HG03159 (cell line): ENCODE measurements around the gene RPL39L.
"Not testable (repeated sequence)": the region's sequence is repeated elsewhere in the genome, so short reads cannot be mapped to it uniquely, and the experiment has no call there.

ENCODE experiments used
- ATAC-seq: cut with Tn5 transposase; IDR thresholded peaks from one replicate; pipeline ENCODE4 v1.9.1; 2021; ENCODE audit warnings: mild to moderate bottlenecking, moderate library complexity; ENCODE audit not compliant: unreplicated experiment

The RPL39L gene

DNA sequence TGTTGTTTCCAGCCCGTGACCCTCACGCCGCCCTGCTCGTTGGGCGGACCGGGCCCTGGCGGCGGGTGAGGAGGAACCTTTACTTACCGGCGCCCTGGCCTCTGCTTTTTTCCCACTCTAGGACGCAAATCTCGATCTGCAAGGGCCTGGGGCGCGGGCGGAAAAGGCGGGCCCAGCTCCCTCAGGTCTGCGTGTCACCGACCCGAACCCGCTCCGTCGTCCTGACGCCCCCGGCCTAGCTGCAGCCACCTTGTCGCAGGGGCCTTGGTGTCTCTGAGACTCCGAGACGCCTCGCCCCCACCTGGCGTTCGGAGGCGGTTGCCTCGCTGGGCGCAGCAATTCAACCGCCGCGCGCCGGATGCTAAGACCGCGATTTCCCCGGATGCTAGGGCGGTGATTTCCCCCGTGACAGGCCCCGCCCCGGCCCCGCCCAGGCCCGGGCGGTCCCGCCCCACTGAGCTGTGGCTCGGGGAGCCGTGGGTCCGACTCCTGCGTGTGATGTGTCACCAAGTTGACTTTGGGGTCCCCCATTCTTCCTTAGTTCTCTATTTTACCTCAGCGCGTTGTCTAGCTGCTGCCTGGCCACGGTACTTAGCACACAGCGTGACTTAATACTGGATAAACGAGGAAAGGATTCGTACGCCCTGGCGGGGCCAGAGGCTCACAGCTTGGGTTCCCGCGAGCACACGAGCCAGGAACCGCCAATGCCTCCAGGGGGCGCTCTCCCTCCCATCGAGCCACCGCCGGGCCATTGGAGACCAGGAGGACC is at the start of gene RPL39L:
RPL39L (minus strand) TSS at position 371 of the 769 bp plus-strand sequence. CDS start 18,196 bp downstream, outside the sequence.
- ATAC-seq, result peak; percentile 97

DNA sequence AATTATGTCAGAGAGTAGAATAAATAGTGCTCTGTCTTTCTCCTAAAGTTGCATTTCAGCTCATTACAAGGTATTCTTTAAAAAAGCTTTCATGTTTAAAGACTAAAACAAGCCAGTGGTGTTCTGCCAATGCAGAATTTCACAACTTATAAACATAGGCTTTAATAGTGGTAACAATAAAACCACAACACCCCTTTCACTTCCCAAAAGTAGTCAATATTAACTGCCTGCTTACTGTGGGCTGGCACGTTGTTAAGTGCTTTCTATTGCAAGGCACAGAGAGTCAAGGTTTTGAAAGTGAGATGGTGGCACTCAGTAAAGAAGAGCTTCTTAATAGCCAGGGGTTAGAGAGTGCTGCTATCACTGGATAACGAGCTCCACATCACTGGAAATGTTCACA is 49.6 kb upstream of the RPL39L start:
- no peak for ATAC-seq

- no peak for ATAC-seq
Observed at GRCh38 chr3:187186801-187187421, 47.6 kb upstream of the RPL39L start.

- no peak for ATAC-seq
Observed at GRCh38 chr3:187186375-187186774, 47.1 kb upstream of the RPL39L start.

DNA sequence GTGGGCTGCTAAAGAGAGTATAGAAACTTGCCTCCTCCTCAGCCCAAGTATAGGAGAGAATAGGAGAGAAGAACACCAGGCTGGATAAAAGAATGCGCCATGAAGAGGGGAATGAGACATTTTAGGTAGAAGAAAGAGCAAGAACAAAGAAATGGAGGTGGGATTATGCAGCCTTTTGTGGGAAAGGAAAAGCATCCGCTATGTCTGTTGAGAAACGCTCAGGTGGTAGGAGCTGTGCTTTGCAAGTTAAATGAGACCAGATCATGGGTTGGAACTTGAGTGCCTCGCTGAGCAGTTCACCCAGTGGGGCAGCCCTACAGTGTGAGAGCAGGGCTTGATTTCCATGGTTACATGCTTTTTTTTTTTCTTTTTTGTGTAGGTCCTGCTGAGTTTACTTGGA is 46.5 kb upstream of the RPL39L start:
- no peak for ATAC-seq

- no peak for ATAC-seq
Observed at GRCh38 chr3:187183903-187184302, 44.6 kb upstream of the RPL39L start.

GRCh38 chr3:187183210-187183862 is 44.0 kb upstream of the RPL39L start:
- ATAC-seq, result no peak

DNA sequence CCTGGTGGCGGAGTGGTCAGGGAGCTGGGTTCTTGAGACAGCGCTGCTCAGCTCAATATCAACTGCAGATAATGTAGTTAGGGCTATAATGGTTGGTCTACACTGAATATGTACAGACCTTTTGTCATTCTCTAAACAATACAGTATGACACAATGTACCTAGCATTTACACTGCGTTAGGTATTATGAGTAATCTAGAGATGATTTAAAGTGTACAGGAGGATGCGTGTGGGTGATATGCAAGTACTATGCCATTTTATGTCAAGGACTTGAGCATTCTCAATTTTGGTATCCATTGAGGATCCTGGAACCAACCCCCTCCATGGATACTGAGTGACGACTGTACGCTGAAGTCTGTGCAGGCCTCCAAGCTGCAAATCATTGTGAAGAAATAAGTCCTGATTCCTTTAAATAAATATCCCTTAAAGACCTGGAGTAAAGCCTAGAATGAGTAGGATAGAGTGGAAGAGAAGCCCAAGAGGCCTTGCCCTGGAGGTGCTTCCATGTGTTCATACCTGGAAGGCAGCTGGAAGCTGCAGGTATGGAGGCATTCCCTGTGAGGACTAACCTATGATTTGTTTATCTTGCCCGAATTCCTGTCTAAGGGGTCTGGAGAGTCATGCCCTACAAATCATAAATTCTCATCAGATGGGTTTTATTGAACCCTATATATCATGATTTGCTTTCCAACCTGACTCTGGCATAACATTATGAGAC is 42.3 kb upstream of the RPL39L start:
- no peak for ATAC-seq

- ATAC-seq, result no peak
Observed at GRCh38 chr3:187172929-187173328, 33.6 kb upstream of the RPL39L start.

GRCh38 chr3:187170911-187171310 is 31.6 kb upstream of the RPL39L start:
- not testable (repeated sequence) for ATAC-seq

DNA sequence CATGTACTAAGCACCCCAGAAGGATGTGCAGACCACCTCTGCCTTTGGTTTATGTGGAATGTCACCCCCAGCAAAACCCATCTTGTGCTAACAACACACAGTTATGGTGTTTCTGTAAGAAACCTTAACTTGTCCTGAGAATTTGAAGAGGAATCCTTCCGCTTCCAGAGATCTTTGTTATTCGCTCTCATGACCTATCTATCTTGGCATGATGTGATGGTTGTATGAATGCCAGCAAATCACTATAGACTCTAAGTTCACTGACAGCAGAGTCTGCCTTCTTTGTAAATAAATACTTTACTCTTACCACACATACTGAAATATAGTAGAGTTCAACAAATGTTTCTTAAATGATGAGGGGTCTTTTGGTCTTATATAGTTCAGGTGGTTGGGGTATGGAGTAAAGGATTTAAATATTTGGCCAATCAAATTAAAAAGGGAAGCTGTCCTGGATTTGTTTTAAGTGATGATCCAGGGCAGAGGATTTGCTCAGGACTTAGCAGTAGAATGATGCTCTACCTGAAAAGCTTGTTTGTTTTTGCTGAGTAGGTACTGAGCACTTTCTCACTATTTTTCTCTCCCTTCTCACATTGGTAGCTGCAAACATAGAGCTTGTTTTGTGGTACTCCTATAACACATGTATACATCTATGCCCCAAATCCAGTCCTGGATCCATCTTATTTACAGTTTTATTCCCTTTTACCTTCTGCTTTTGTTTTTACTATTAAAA is 30.1 kb upstream of the RPL39L start:
- no peak for ATAC-seq

GRCh38 chr3:187167777-187168176 is 28.5 kb upstream of the RPL39L start:
- no peak for ATAC-seq

- no peak for ATAC-seq
Observed at GRCh38 chr3:187166750-187167149, 27.5 kb upstream of the RPL39L start.

GRCh38 chr3:187165144-187165543 is 25.8 kb upstream of the RPL39L start:
- no peak for ATAC-seq

GRCh38 chr3:187162265-187162953 is 23.1 kb upstream of the RPL39L start:
- ATAC-seq, result no peak

- ATAC-seq, result no peak
Observed at GRCh38 chr3:187161556-187161955, 22.3 kb upstream of the RPL39L start.

DNA sequence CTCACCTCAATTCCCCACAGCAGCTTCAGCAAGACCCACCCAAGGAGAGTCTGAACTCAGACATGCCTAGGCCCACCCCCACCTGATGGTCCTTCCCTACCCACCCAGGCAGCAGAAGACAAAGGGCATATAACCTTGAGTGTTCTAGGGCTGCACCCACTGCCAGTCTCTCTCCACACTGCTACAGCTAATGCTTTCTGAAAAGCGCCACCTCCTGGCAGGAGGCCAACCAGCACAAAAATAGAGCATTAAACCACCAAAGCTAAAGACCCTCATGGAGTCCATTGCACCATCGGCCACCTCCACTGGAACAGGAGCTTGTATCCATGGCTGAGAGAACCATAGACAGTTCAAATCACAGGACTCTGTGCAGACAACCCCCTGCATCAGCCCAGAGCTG is 11.3 kb upstream of the RPL39L start:
- no peak for ATAC-seq

DNA sequence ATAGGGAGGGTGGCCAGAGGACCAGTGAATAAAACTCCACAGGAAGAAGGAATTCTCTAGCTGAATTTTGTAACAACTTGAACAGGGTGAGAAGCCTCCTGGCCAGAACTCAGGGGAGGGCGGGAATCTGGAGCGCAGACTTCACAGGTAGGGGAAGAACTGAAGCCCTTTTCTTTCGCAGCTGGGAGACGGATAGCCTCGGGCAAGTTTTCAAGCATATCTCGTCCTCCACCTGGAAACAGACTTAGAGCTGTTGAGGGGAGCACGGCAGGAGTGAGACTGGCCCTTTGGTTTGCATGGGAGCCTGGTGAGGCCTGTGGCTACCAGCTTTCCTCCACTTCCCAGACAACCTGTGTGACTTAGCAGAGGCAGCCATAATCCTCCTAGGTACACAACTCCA is 10.9 kb upstream of the RPL39L start:
- ATAC-seq, result no peak

- ATAC-seq, result no peak
Observed at GRCh38 chr3:187146389-187146788, 7.1 kb upstream of the RPL39L start.
